K562 (cell line): Measurements from ENCODE around the gene FITM1. TPM values are rescaled to one million over a fixed set of nuclear protein-coding genes. Genes with fewer than 3 reads are reported as not detected.

Experiments used
- CBFA2T2 ChIP-seq: fragments of 450-650 bp; conservative IDR thresholded peaks from 2 replicates; pipeline ENCODE4 v1.6.1; 2017; ENCODE audit warnings: mild to moderate bottlenecking
- CHD1 ChIP-seq: fragments of 200-600 bp; sonication (generic); IDR thresholded peaks from one replicate; pipeline ENCODE4 v1.6.1; 2012; ENCODE audit warnings: mild to moderate bottlenecking, moderate library complexity, low read length, inconsistent platforms
- CREBBP ChIP-seq: IDR thresholded peaks from one replicate; pipeline ENCODE4 v1.6.1; 2012; ENCODE audit warnings: low read depth, mild to moderate bottlenecking, control low read depth, inconsistent platforms, low read length
- ETS2 ChIP-seq: IDR thresholded peaks from 2 replicates; pipeline ENCODE4 v1.6.1; 2016; ENCODE audit warnings: borderline replicate concordance, missing genetic modification characterization, mild to moderate bottlenecking, moderate library complexity, missing compliant biosample characterization; ENCODE audit not compliant: poor library complexity, severe bottlenecking
- ETV6 ChIP-seq, 3 experiments: fragments of 150-350 bp in 1 of 3; sonication (generic) in 1 of 3; formaldehyde crosslinking in 1 of 3; IDR thresholded peaks; 2 replicates each; pipeline versions ENCODE4 v1.6.1 to v1.8.0; 2014 to 2022; ENCODE audit warnings: borderline replicate concordance in 2 of 3, low read depth in 2 of 3, antibody characterized with exemption in 1 of 3, low read length in 1 of 3, mild to moderate bottlenecking in 1 of 3, missing genetic modification reagents in 1 of 3
- MTA1 ChIP-seq: fragments of 450-650 bp; IDR thresholded peaks from 2 replicates; pipeline ENCODE4 v1.6.1; 2017; ENCODE audit warnings: borderline replicate concordance
- OTX1 ChIP-seq: fragments of 450-650 bp; formaldehyde crosslinking; IDR thresholded peaks from 2 replicates; pipeline ENCODE4 v1.4.0; 2022; ENCODE audit warnings: mild to moderate bottlenecking
- POLR3A ChIP-seq: IDR thresholded peaks from 2 replicates; pipeline ENCODE4 v1.6.1; 2011; ENCODE audit warnings: borderline replicate concordance, mild to moderate bottlenecking, moderate library complexity; ENCODE audit not compliant: insufficient read length, insufficient read depth; ENCODE audit errors: extremely low read depth
- SMAD1 ChIP-seq: fragments of 150-350 bp; IDR thresholded peaks from 2 replicates; pipeline ENCODE4 v1.6.1; 2014; ENCODE audit warnings: low read length, low read depth; ENCODE audit not compliant: partially characterized antibody
- SRSF9 ChIP-seq: fragments of 200-400 bp; formaldehyde crosslinking; IDR thresholded peaks from 2 replicates; pipeline ENCODE4 v1.6.1; 2017; ENCODE audit warnings: low read depth, low read length, borderline replicate concordance
- TCF7L2 ChIP-seq: fragments of 150-350 bp; IDR thresholded peaks from 2 replicates; pipeline ENCODE4 v1.6.1; 2016; ENCODE audit warnings: low read depth, mild to moderate bottlenecking, low read length, moderate library complexity
- ZC3H11A ChIP-seq: IDR thresholded peaks from 2 replicates; pipeline ENCODE4 v1.6.1; 2012; ENCODE audit warnings: low read depth, low read length, improper control_type of control experiment
- ZNF133 ChIP-seq: fragments of 250-450 bp; sonication (Bioruptor Pico); IDR thresholded peaks from 2 replicates; pipeline ENCODE4 v1.4.0; 2020; ENCODE audit warnings: mild to moderate bottlenecking
- ZNF444 ChIP-seq: fragments of 250-450 bp; sonication (Bioruptor Pico); IDR thresholded peaks from 2 replicates; pipeline ENCODE4 v1.4.0; 2020; ENCODE audit warnings: mild to moderate bottlenecking, moderate library complexity
- ZNF584 ChIP-seq: fragments of 200-800 bp; sonication (Bioruptor generic); IDR thresholded peaks from 2 replicates; pipeline ENCODE4 v1.6.1; 2016; ENCODE audit warnings: low read depth, mild to moderate bottlenecking, missing genetic modification characterization, missing compliant biosample characterization
- polyA plus RNA-seq, 8 experiments: library from polyadenylated mRNA; depleted of rRNA in 4 of 8; stranded (reverse) in 5 of 8; unstranded in 3 of 8; fragments of >200 nt; fragmentation: Nextera tagmentation in 2 of 8; fragmentation: Illumina TruSeq in 1 of 8; extraction: Ambion mirVana in 2 of 8; extraction: Trizol in 1 of 8; gene quantifications; 2 replicates each; pipeline versions ENCODE4 v1.2.1 to v1.2.3, GENCODE V29; 2011 to 2014; ENCODE audit warnings: inconsistent platforms in 1 of 8, missing spikeins in 1 of 8
- total RNA-seq, 7 experiments: library from RNA; depleted of rRNA in 6 of 7; stranded (reverse); fragments of >200 nt in 6 of 7; fragmentation: Illumina TruSeq in 2 of 7; extraction: Trizol in 2 of 7; gene quantifications; 2 replicates each; pipeline versions ENCODE4 v1.2.1 to v1.2.3, GENCODE V29; 2011 to 2021; ENCODE audit warnings: low replicate concordance in 1 of 7
- TF ChIP-seq, protein P1 (sequence below): fragments of 450-650 bp; IDR thresholded peaks from 2 replicates; pipeline ENCODE4 v1.7.1; 2018; ENCODE audit warnings: mild to moderate bottlenecking, low read depth; ENCODE audit not compliant: partially characterized antibody
- TF ChIP-seq, protein P2 (sequence below), 2 experiments: fragments of 450-650 bp in 1 of 2; sonication (generic) in 1 of 2; formaldehyde crosslinking in 1 of 2; IDR thresholded peaks in 1 of 2; conservative IDR thresholded peaks in 1 of 2; 2 replicates each; pipeline versions ENCODE4 v1.6.1 to v1.8.1; 2016 to 2023; ENCODE audit warnings: mild to moderate bottlenecking in 2 of 2, moderate library complexity in 2 of 2, inconsistent platforms in 1 of 2, missing genetic modification reagents in 1 of 2
- TF ChIP-seq, protein P3 (sequence below): fragments of 450-650 bp; conservative IDR thresholded peaks from 2 replicates; pipeline ENCODE4 v1.6.1; 2016; ENCODE audit warnings: missing genetic modification characterization, low read depth, mild to moderate bottlenecking, missing compliant biosample characterization, moderate library complexity
- TF ChIP-seq, protein P4 (sequence below): fragments of 250-450 bp; sonication (Bioruptor Pico); IDR thresholded peaks from 2 replicates; pipeline ENCODE4 v1.5.1; 2021; ENCODE audit warnings: mild to moderate bottlenecking

Gene FITM1
- total and polyA plus RNA-seq, 9 of the 15 experiments (the other 6 are each of a cell fraction or from before 2014, with no cell fraction given) = 0.09 to 0.20 TPM; not detected in 7

DNA sequence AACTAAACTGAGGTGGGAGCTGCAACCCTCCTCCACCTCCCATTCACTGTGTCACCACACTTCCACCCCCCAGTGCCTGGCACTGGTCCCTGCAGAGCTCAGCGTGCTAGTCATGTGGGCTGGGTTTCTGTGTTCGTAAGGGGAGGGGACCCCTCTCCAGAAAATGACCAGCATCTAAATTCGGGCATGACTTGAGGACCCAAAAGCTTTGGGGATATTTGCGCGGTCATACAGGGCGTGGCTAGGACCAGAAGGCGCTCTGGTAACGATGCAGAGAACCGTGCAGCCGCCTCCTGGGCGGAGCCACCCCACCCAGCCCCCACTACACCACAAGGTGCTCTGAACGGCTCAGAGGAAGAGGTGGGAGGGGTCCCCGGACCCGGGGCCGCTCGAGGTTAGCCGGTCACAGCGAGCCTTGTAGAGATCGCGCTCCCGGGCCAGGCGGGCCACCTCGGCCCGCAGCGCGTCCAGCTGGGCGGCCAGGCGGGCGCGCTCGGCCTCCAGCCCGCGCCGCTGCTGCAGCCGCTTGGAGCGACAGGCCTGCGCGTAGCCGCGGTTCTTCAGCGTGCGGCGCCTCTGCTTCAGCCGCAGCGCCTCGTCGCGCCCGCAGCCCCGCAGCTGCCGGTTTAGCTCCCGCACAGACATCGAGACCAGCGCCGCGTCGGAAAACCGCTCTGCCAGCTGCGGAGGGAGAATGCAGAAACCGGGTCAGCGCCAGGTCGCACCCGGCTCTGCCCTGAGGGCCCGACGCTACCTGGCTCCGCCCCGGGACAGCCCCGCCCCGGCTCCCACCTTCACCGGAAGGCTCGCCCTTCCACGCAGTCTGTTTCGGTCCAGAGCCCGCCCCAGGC, 49.3 kb upstream of the FITM1 start (continued):
- TF ChIP-seq, protein P1, sequence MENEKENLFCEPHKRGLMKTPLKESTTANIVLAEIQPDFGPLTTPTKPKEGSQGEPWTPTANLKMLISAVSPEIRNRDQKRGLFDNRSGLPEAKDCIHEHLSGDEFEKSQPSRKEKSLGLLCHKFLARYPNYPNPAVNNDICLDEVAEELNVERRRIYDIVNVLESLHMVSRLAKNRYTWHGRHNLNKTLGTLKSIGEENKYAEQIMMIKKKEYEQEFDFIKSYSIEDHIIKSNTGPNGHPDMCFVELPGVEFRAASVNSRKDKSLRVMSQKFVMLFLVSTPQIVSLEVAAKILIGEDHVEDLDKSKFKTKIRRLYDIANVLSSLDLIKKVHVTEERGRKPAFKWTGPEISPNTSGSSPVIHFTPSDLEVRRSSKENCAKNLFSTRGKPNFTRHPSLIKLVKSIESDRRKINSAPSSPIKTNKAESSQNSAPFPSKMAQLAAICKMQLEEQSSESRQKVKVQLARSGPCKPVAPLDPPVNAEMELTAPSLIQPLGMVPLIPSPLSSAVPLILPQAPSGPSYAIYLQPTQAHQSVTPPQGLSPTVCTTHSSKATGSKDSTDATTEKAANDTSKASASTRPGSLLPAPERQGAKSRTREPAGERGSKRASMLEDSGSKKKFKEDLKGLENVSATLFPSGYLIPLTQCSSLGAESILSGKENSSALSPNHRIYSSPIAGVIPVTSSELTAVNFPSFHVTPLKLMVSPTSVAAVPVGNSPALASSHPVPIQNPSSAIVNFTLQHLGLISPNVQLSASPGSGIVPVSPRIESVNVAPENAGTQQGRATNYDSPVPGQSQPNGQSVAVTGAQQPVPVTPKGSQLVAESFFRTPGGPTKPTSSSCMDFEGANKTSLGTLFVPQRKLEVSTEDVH = no peak
- no peak for TF ChIP-seq ZNF584 (CRISPR knock-in tag)
- TF ChIP-seq TCF7L2 = no peak
- TF ChIP-seq ETV6 (IDR thresholded peaks at IDR 0.05; ENCODE audit: borderline replicate concordance in 1 of 2, low read depth in 2 of 2, low read length in 1 of 2) = no peak
- TF ChIP-seq ETV6 (CRISPR knock-in tag; IDR thresholded peaks at IDR 0.05; ENCODE audit: borderline replicate concordance) = no peak
- TF ChIP-seq, protein P2, sequence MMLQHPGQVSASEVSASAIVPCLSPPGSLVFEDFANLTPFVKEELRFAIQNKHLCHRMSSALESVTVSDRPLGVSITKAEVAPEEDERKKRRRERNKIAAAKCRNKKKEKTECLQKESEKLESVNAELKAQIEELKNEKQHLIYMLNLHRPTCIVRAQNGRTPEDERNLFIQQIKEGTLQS (IDR thresholded peaks at IDR 0.05) = no peak
- TF ChIP-seq, protein P2 (CRISPR knock-in tag; conservative IDR thresholded peaks at IDR 0.05) = no peak
- no peak for TF ChIP-seq SRSF9
- TF ChIP-seq OTX1 (CRISPR knock-in tag) = no peak
- no peak for TF ChIP-seq ZNF133 (CRISPR knock-in tag)
- no peak for TF ChIP-seq SMAD1
- no peak for TF ChIP-seq CHD1
- TF ChIP-seq MTA1 = no peak
- TF ChIP-seq POLR3A = no peak
- TF ChIP-seq ZNF444 (CRISPR knock-in tag) = no peak
- TF ChIP-seq ZC3H11A = no peak
- no peak for TF ChIP-seq CREBBP
- TF ChIP-seq, protein P3, sequence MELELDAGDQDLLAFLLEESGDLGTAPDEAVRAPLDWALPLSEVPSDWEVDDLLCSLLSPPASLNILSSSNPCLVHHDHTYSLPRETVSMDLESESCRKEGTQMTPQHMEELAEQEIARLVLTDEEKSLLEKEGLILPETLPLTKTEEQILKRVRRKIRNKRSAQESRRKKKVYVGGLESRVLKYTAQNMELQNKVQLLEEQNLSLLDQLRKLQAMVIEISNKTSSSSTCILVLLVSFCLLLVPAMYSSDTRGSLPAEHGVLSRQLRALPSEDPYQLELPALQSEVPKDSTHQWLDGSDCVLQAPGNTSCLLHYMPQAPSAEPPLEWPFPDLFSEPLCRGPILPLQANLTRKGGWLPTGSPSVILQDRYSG (tag) = no peak
- TF ChIP-seq ETS2 (tag) = no peak
- TF ChIP-seq CBFA2T2 = no peak
- TF ChIP-seq, protein P4, sequence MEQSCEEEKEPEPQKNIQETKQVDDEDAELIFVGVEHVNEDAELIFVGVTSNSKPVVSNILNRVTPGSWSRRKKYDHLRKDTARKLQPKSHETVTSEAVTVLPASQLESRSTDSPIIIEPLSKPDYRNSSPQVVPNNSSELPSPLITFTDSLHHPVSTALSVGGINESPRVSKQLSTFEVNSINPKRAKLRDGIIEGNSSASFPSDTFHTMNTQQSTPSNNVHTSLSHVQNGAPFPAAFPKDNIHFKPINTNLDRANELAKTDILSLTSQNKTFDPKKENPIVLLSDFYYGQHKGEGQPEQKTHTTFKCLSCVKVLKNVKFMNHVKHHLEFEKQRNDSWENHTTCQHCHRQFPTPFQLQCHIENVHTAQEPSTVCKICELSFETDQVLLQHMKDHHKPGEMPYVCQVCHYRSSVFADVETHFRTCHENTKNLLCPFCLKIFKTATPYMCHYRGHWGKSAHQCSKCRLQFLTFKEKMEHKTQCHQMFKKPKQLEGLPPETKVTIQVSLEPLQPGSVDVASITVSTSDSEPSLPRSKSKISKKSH (CRISPR knock-in tag) = no peak
